IMR-90 (cell line): ENCODE measurements around the gene MYH10.

Experiments
- CTCF ChIP-seq: conservative IDR thresholded peaks from 2 replicates; pipeline ENCODE4 v1.5.1; 2012; ENCODE audit warnings: mild to moderate bottlenecking, low read depth, low read length, improper control_type of control experiment
- MAZ ChIP-seq: IDR thresholded peaks from 2 replicates; pipeline ENCODE4 v1.6.1; 2012; ENCODE audit warnings: low read depth, mild to moderate bottlenecking, low read length, improper control_type of control experiment, moderate library complexity, borderline replicate concordance
- POLR2A ChIP-seq: IDR thresholded peaks from 2 replicates; pipeline ENCODE4 v1.6.1; 2012; ENCODE audit warnings: mild to moderate bottlenecking, low read depth, low read length
- RFX5 ChIP-seq: IDR thresholded peaks from 2 replicates; pipeline ENCODE4 v1.8.0; 2012; ENCODE audit warnings: low read depth, mild to moderate bottlenecking, low read length, moderate library complexity

GRCh38 chr17:8470447-8471047 lies 160.0 kb downstream of the MYH10 start:
- TF ChIP-seq CTCF (no peak), POLR2A (no peak), RFX5 (no peak), MAZ (no peak)
